Femur (tissue), 1 donor: ENCODE measurements around the gene RPL28.

Source experiments
- DNase-seq: peaks from one replicate; pipeline ENCODE4 v3.0.0-alpha.2; 2017

Gene RPL28

GRCh38 chr19:55373993-55374757 lies 11.6 kb upstream of the RPL28 start:
- DNase-seq, result no peak

GRCh38 chr19:55376241-55376933 lies 9.3 kb upstream of the RPL28 start, which contains the start of gene TMEM190:
Gene TMEM190, plus strand, starts transcription at chr19:55376826. Its CDS starts 28 bp downstream, at chr19:55376854.
- DNase-seq, result no peak

- peak; percentile 60 for DNase-seq
Observed at GRCh38 chr19:55377356-55378131, 8.2 kb upstream of the RPL28 start.

DNA sequence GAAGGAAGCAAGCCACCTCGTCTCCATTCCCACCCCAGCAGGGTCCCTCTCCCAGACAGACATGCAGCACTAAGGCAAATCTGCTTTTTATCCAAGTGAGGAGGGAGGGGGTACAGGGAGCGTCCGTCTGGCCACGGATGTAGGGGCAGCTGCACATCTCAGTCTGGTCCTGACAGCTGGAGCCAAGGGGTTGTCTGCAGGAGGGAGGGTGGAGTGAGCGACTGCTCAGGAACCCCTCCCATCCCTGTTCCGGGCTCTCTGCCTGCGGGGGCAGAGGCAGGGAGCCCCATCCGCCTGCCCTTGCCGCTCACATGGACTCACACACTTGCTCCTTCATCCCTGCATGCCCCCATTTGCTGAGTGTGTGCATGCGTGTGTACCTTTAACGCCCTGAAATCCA lies 6.6 kb upstream of the RPL28 start:
- peak; percentile 75 for DNase-seq

DNA sequence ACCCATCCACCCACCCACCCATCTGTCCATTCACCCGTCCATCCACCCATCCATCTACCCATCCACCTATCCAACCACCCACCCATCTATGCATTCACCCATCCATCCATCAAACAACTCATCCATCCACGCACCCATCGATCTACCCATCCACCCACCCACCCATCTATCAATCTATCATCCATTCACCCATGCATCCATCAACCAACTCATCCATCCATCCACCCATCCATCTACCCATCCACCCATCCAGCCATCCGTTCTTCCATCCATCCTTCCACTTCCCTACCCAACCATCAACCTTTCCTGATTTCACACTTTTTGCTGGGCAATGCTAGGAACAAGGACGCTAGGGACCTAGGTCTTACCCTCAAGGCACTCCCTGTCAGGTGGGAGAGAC lies 3.7 kb upstream of the RPL28 start:
- DNase-seq, result no peak

- no peak for DNase-seq
Observed at GRCh38 chr19:55382522-55383054, 3.1 kb upstream of the RPL28 start.

DNA sequence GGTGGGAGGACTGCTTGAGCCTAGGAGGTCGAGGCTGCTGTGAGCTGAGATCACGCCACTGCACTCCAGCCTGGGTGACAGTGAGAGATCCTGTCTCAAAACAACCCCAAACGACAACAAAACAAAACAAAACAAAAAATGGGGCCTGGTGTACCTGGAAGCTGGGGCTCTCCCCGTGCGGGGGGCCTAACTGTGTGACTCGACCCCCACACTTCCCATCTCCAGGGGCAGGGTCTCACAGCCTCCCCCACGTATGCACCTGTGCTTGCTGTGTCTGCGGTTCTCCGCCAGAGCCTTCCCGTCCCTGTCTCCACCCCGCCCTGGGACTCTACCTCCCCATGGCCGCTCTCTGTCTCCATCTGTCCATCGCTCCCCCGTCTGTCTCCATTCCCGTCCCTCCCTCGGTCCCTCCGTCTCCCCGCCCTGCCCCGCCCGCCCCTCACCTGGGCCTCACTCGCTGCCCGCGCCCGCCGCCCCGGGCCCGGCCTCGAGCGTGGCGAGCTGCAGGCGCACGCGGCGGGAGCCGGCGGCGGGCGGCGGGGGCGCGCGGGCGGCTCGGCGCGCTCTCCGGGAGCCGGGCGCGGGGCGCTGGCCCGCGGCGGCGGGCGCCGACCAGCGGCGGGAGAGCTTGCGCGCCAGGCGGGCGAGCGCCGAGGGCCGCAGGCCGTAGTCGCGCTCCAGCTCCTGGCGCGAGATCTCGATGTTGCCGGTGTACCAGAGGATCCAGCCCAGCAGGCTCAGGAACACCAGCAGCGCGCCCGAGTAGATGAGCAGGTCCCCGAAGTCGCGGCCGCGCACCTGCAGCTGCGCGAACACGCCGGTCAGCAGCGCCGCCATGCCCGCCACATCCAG lies 2.2 kb upstream of the RPL28 start:
- DNase-seq, result peak; percentile 69

DNA sequence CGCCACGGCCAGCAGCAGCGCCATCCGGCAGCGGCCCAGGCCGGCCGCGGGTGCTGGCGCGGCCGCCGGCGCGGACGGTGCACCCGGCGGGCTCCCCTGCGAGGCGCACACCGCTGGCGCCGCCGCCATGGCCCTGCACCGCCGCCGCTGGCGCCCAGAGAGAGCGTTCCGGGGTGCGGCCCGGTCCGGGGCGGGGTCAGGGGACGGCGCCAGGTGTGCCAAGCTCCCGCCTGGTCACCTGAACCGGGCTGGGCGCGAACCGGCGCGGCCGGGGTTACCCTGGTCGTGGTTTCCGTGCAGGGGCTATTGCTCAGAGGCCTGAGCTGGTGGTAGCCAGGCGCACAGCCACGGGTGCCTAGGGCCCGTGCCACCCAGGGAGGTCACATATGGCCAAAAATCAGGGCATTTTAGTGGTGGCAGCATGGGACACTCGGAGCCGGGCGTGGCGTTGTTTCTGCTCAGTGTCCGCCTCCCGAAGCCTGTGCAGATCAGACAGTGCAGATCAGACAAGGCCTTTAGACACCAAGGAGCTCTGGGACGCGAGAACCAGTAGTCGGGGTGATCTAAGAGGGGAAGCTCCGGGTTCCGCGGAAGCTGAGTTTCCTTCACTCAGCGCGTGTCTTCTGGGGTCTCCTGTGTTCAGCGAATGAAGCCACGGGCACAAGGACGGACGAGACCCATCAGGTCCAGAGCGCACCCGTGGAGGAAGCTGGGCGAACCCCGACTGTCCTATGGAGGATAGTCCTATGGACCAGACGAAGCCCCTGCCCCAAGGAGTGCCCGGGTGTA lies 1.4 kb upstream of the RPL28 start, which contains the start of gene TMEM238:
Gene TMEM238 (minus strand): TSS at position 162 of the 789 bp plus-strand sequence. CDS start 33 bp downstream, at position 129.
- DNase-seq, result no peak

DNA sequence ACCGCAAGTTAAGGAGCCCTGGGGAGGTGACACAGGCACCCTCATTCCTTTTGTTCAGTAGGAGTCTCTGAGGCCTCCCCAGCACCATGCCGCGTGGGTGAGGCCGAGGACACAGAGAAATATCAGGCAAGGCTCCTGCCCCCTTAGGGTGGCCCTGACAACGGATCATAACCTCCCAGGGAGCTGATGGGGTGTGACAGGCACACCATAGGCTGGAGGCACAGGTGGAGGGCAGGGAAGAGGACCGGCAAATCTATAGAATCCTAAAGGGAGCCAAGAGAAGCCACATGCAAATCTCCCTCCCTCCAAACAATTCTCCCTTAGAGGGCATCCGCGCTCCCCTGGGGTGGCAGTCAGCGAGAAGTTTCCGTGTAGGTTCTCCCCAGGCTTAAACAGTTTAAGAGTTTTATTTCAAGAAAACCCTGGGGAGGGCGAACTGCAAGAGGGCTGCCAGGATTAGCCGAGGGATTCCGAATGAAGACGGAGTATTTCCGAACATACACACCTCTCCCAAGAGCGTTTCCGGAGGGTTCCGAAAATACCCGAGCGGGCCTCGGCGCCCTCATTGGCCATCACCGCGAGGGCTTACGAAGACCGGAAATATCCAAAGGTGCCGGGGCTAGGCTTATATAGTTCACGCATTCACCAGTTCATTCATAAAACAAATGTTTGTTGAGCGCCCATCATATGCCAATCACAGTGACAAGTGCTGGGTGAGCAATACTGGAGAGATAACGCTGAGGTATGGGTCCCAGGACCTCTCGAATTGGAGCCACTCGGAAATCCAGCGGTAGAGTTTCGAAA lies 610 bp upstream of the RPL28 start:
- peak; percentile 97 for DNase-seq

DNA sequence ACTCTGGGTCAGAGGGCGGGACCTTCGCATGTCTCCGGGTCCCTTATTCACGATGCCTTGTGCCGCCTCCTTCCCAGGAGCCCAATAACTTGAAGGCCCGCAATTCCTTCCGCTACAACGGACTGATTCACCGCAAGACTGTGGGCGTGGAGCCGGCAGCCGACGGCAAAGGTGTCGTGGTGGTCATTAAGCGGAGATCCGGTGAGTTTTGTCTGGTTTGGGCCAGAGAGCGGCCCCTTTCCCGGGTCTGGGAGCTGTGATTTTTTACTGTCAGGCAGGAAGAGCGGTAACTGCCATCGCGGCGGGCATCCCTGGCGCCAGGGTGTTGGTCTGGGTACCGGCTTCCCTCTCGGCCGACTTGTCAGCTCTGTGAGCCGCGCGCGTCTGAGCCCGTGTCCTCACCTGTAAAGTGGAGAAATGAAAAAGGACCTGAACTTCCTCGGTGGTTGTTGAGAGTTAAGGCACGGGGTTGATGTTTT lies 800 bp downstream of the RPL28 start:
- peak; percentile 23 for DNase-seq

GRCh38 chr19:55387736-55388497 lies 2.2 kb downstream of the RPL28 start:
- peak; percentile 26 for DNase-seq

DNA sequence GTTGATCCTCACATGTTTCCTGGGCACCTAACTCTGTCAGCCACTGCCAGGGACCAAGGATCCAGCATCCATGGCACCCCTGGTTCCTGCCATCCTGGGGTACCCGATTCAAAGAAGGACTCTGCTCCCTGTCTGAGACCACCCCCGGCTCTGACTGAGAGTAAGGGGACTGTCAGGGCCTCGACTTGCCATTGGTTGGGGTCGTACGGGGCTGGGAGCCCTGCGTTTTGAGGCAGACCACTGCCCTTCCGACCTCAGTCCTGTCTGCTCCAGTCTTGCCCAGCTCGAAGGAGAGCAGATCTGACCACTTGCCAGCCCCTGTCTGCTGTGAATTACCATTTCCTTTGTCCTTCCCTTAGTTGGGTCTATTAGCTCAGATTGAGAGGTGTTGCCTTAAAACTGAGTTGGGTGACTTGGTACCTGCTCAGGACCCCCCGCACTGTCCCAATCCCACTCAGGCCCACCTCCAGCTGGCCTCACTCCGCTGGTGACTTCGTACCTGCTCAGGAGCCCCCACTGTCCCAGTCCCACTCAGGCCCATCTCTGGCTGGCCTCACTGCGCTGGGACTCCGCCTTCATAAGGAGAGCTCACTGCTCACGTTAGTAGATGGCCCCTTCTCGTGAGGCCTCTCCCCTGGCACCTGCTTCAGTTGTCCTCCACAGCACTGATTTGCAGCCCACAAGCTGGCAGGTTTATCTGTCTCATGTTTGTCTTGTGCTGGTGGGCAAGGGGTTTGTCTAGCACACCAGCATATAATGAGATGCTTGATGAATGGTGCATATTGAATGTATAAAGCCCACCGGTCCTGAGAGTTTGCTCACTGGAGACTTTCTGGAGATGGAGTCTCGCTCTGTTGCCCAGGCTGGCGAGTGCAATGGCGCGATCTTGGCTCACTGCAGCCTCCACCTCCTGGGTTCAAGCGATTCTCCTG lies 3.9 kb downstream of the RPL28 start:
- DNase-seq, result peak; percentile 18

DNA sequence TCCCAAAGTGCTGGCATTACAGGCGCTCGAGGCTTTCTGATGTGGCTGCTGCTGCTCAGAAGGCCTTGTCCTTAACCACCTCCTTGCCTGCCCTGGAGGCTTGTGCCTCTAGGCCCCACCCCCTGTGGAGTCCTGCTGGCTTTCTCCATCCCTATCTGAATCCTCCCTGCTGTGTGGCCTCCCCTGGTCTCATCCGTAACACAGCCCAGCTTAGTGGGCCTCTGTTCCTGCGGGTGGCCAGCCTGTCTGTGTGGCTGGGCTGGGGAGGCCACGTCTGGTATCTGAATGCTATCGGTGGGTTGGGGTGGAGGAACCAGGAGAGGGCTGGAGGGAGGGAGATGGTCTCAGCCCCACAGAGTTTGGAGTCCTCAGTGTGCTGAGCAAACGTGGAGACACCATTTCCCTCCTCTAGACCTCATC lies 4.7 kb downstream of the RPL28 start:
- no peak for DNase-seq

- DNase-seq, result peak; percentile 33
Observed at GRCh38 chr19:55391191-55391670, 5.5 kb downstream of the RPL28 start.

- DNase-seq, result no peak
Observed at GRCh38 chr19:55391702-55392615, 6.2 kb downstream of the RPL28 start.

GRCh38 chr19:55392820-55393761 lies 7.4 kb downstream of the RPL28 start:
- DNase-seq, result no peak
